GM12878 (cell line): ENCODE results near the gene PDCD7. TPM values are rescaled to one million over a fixed set of nuclear protein-coding genes. Genes with fewer than 3 reads are reported as not detected.

Experiments
- ATAC-seq: fragments of 200-7000 bp; cut with Tn5 transposase; 3 replicates; pipeline ENCODE4 v1.9.1; 2020; ENCODE audit warnings: mild to moderate bottlenecking, moderate library complexity
- BruUV-seq: library from RNA; stranded (reverse); fragments of 400-500 nt; replicated peaks from 2 replicates; lab custom pipeline; 2021; lab: Mats Ljungman, UMichigan
- CTCF ChIA-PET: fragments of 300-600 bp; sonication (Branson Sonifier 250); formaldehyde crosslinking; extraction: SDS; loops from one replicate; lab custom pipeline; 2021; ENCODE audit warnings: inconsistent platforms; lab: Yijun Ruan, JAX
- POLR2A ChIA-PET: fragments of 350-600 bp; formaldehyde crosslinking; extraction: SDS; loops from one replicate; lab custom pipeline; 2021; ENCODE audit warnings: inconsistent platforms; lab: Charles Lee
- RAD21 ChIA-PET: fragments of 300-600 bp; sonication (Branson Sonifier 250); formaldehyde crosslinking; loops from one replicate; lab custom pipeline; 2023; ENCODE audit warnings: antibody characterized with exemption; ENCODE audit not compliant: unreplicated experiment; lab: Charles Lee
- SMC1A ChIA-PET: fragments of 300-600 bp; sonication (Branson Sonifier 250); formaldehyde crosslinking; loops from one replicate; lab custom pipeline; 2023; ENCODE audit not compliant: unreplicated experiment, uncharacterized antibody; lab: Charles Lee
- DNase-seq: peaks from one replicate; pipeline ENCODE4 v3.0.0-alpha.2; 2011; ENCODE audit warnings: low read depth, low spot score
- FAIRE-seq: peaks from 3 replicates; lab custom pipeline; 2011; peaks lifted over from hg19 to GRCh38; lab: Jason Lieb, UNC
- H2AFZ ChIP-seq: 2 replicates; pipeline ENCODE4 v1.6.0; 2011; ENCODE audit warnings: low read depth, low read length, control low read depth; ENCODE audit not compliant: control insufficient read depth
- H3K27ac ChIP-seq: 2 replicates; pipeline ENCODE4 v1.5.1; 2011; ENCODE audit warnings: control low read depth; ENCODE audit not compliant: control insufficient read depth, insufficient read depth
- H3K27me3 ChIP-seq, 2 experiments: replicated peaks in 1 of 2; 2 replicates each; pipeline versions ENCODE4 v1.6.0 to v1.6.1; 2011; ENCODE audit warnings: low read length in 1 of 2; ENCODE audit not compliant: control insufficient read depth in 2 of 2, insufficient read depth in 2 of 2
- H3K36me3 ChIP-seq, 2 experiments: 2 replicates each; pipeline ENCODE4 v1.5.1; 2011; ENCODE audit warnings: low read length in 1 of 2; ENCODE audit not compliant: control insufficient read depth in 2 of 2, insufficient read depth in 2 of 2
- H3K4me1 ChIP-seq: 2 replicates; pipeline ENCODE4 v1.6.1; 2011; ENCODE audit warnings: mild to moderate bottlenecking, low read length, moderate library complexity, mixed read lengths; ENCODE audit not compliant: control insufficient read depth, insufficient read depth
- H3K4me2 ChIP-seq: 2 replicates; pipeline ENCODE4 v1.6.0; 2011; ENCODE audit warnings: control low read depth; ENCODE audit not compliant: control insufficient read depth, insufficient read depth
- H3K4me3 ChIP-seq: fragments of 200-600 bp; sonication (generic); 2 replicates; pipeline ENCODE4 v1.5.1; 2016
- H3K79me2 ChIP-seq: 2 replicates; pipeline ENCODE4 v1.6.0; 2011; ENCODE audit warnings: low read length; ENCODE audit not compliant: control insufficient read depth, insufficient read depth
- H3K9ac ChIP-seq: 2 replicates; pipeline ENCODE4 v1.8.0; 2011; ENCODE audit warnings: low read length, control low read depth, mixed read lengths; ENCODE audit not compliant: control insufficient read depth, insufficient read depth
- H3K9me3 ChIP-seq: replicated peaks from 3 replicates; pipeline ENCODE4 v1.5.1; 2011; ENCODE audit warnings: mild to moderate bottlenecking, low read length; ENCODE audit not compliant: control insufficient read depth, insufficient read depth
- H4K20me1 ChIP-seq: 2 replicates; pipeline ENCODE4 v1.6.0; 2011; ENCODE audit not compliant: control insufficient read depth, insufficient read depth
- BHLHE40 ChIP-seq, 2 experiments: fragments of 450-650 bp in 1 of 2; IDR thresholded peaks; 2 replicates each; pipeline ENCODE4 v1.6.1; 2011 to 2017; ENCODE audit warnings: low read depth in 2 of 2, borderline replicate concordance in 1 of 2, improper control_type of control experiment in 1 of 2, low read length in 1 of 2, mild to moderate bottlenecking in 1 of 2
- BMI1 ChIP-seq: fragments of 450-650 bp; IDR thresholded peaks from 2 replicates; pipeline ENCODE4 v1.6.1; 2016; ENCODE audit warnings: mild to moderate bottlenecking, moderate library complexity, borderline replicate concordance
- DPF2 ChIP-seq: fragments of 450-650 bp; IDR thresholded peaks from 2 replicates; pipeline ENCODE4 v1.6.1; 2017; ENCODE audit warnings: mild to moderate bottlenecking
- KLF5 ChIP-seq: fragments of 450-650 bp; IDR thresholded peaks from 2 replicates; pipeline ENCODE4 v1.6.1; 2014; ENCODE audit warnings: mild to moderate bottlenecking; ENCODE audit not compliant: partially characterized antibody
- NR2C1 ChIP-seq: fragments of 450-650 bp; IDR thresholded peaks from 2 replicates; pipeline ENCODE4 v1.6.1; 2017; ENCODE audit warnings: antibody characterized with exemption, mild to moderate bottlenecking, moderate library complexity
- RAD51 ChIP-seq: fragments of 450-650 bp; IDR thresholded peaks from 2 replicates; pipeline ENCODE4 v1.6.1; 2016; ENCODE audit warnings: moderate library complexity, mild to moderate bottlenecking, inconsistent platforms
- SIN3A ChIP-seq: IDR thresholded peaks from 2 replicates; pipeline ENCODE4 v1.6.1; 2012; ENCODE audit warnings: low read depth, low read length, improper control_type of control experiment
- ZNF622 ChIP-seq: fragments of 450-650 bp; IDR thresholded peaks from 2 replicates; pipeline ENCODE4 v1.6.1; 2017; ENCODE audit warnings: mild to moderate bottlenecking, inconsistent platforms
- WGBS: methylation state at CpG from one replicate; pipeline ENCODE4 v1.1.6; 2016; ENCODE audit warnings: low lambda C conversion rate; ENCODE audit not compliant: insufficient replicate concordance, insufficient coverage; ENCODE audit errors: missing lambda C conversion rate; 5-methylcytosine and 5-hydroxymethylcytosine counted together
- in situ Hi-C: fragments of 300-500 bp; cut with MboI; formaldehyde crosslinking; loops from 9 replicates; pipeline ENCODE4 v1.14.3; 2018; ENCODE audit warnings: mixed read lengths
- intact Hi-C: fragments of 100-400 bp; cut with micrococcal nuclease; formaldehyde crosslinking; loops from one replicate; pipeline ENCODE4 v1.14.2; 2022; ENCODE audit not compliant: unreplicated experiment
- polyA plus RNA-seq, 11 experiments: library from polyadenylated mRNA; depleted of rRNA in 4 of 11; unstranded in 6 of 11; stranded (reverse) in 5 of 11; fragments of >200 nt; fragmentation: Nextera tagmentation in 4 of 11; fragmentation: Illumina TruSeq in 1 of 11; extraction: Ambion mirVana in 4 of 11; extraction: Trizol in 1 of 11; gene quantifications; 1 replicate in 1 of 11; 2 replicates in 10 of 11; pipeline versions ENCODE4 v1.2.1 to v1.2.3, GENCODE V29; 2011 to 2016; ENCODE audit warnings: inconsistent platforms in 2 of 11, missing spikeins in 2 of 11, low read depth in 1 of 11
- total RNA-seq, 4 experiments: library from RNA; depleted of rRNA in 3 of 4; stranded (reverse); fragments of >200 nt in 3 of 4; fragmentation: Illumina TruSeq in 1 of 4; extraction: Trizol in 1 of 4; gene quantifications; 2 replicates each; pipeline versions ENCODE4 v1.2.1 to v1.2.3, GENCODE V29; 2013 to 2021
- TF ChIP-seq, protein P1 (sequence below): fragments of 450-650 bp; IDR thresholded peaks from 2 replicates; pipeline ENCODE4 v1.6.1; 2016; ENCODE audit warnings: mild to moderate bottlenecking
- TF ChIP-seq, protein P2 (sequence below): fragments of 450-650 bp; formaldehyde crosslinking; IDR thresholded peaks from 2 replicates; pipeline ENCODE4 v1.5.0; 2022; ENCODE audit warnings: mild to moderate bottlenecking, missing genetic modification characterization
- TF ChIP-seq, protein P3 (sequence below): fragments of 150-350 bp; IDR thresholded peaks from 2 replicates; pipeline ENCODE4 v1.6.1; 2014; ENCODE audit warnings: mild to moderate bottlenecking, low read depth, low read length

The PDCD7 gene
- total and polyA plus RNA-seq, 10 of the 15 experiments (the other 5 are each of a cell fraction or from before 2014, with no cell fraction given): 4.2 to 24.2 (median 13.4) TPM

DNA sequence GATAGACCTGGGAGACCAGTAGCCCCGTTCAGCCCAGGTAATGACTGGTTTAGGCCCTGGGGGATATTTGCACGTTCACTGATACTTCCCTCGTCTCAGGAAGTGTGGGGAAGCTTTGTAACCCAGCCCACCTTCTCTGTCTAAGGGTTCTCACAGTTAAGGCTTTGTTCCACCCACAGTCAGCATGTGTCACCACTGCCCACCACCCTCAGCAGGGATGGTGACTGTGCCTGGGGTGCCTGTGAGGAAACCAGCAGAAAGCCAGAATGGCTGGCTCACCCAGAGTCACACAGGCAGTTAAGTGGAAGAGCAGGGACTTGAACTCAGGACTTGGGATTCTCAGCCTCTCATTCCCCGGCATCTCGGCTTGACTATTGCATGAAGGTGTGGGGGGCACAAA is 51.9 kb downstream of the PDCD7 start:
- TF ChIP-seq KLF5: no peak
- TF ChIP-seq DPF2: no peak
- TF ChIP-seq, protein P1, sequence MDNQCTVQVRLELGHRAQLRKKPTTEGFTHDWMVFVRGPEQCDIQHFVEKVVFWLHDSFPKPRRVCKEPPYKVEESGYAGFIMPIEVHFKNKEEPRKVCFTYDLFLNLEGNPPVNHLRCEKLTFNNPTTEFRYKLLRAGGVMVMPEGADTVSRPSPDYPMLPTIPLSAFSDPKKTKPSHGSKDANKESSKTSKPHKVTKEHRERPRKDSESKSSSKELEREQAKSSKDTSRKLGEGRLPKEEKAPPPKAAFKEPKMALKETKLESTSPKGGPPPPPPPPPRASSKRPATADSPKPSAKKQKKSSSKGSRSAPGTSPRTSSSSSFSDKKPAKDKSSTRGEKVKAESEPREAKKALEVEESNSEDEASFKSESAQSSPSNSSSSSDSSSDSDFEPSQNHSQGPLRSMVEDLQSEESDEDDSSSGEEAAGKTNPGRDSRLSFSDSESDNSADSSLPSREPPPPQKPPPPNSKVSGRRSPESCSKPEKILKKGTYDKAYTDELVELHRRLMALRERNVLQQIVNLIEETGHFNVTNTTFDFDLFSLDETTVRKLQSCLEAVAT: no peak
- TF ChIP-seq NR2C1: no peak
- TF ChIP-seq, all 136 proteins: peak for 0
- ChIA-PET RAD21 (no interaction called here), CTCF (interaction anchor here (0.6 kb wide), 1 partner anchor 216 kb away, joined by 3 read pairs; no protein-coding TSS in a partner anchor), SMC1A (interaction anchor here (1.4 kb wide), 1 partner anchor 17 kb away, joined by 3 read pairs; no protein-coding TSS in a partner anchor), POLR2A (no interaction called here)
- no peak overlapping the region for H3K27ac ChIP-seq
- in situ Hi-C loops (no loop called here), intact Hi-C loops (loop anchor here (10.0 kb wide), 1 partner anchor 347 kb away; no protein-coding TSS in a partner anchor)
- H3K4me2 ChIP-seq: no peak overlapping the region
- no peaks in the 10 kb centered on the region for H3K4me1 ChIP-seq
- ATAC-seq (no peak), FAIRE-seq (no peak), DNase-seq (no peak)
- no peaks in the 10 kb centered on the region for H3K9me3 ChIP-seq
- no peaks in the 10 kb centered on the region for H3K79me2 ChIP-seq
- no peaks in the 10 kb centered on the region for H3K36me3 ChIP-seq
- no TSS peak for BruUV-seq
- peaks cover 3% of the 10 kb centered on the region; the same call in 1 of the 2 replicates for H4K20me1 ChIP-seq
- no peak overlapping the region for H3K9ac ChIP-seq
- 25% methylated on average over 5 of the region's 5 CpGs for WGBS
- H3K27me3 ChIP-seq: peaks cover 0 to 6% of the 10 kb centered on the region in 2 experiments; a peak in 1 of 4 replicates
- no peak overlapping the region for H3K4me3 ChIP-seq
- H2AFZ ChIP-seq: no peak overlapping the region

DNA sequence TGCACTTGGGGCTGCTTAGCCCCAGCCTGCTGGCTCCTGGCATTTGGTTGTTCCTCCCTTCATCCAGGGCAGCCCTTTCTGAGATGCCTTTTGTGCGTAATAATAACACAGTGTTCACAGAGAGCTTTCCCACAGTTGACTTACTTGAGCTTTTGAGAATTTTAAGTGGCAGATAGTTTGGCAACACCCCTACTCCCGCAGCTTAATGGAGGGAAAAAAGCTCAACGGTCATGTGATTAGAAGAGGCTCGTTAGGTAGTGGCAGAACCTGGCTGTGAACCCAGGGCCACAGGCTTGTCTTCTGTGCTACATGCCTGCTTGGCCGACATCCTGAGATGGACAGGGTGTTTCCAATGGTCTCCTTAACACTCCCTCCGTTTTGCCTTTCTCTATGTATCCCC is 52.3 kb downstream of the PDCD7 start:
- DNase-seq (no peak), FAIRE-seq (no peak), ATAC-seq (no peak)
- H3K9ac ChIP-seq: no peak overlapping the region
- no peaks in the 10 kb centered on the region for H3K79me2 ChIP-seq
- in situ Hi-C loops: no loop called here
- SMC1A ChIA-PET: interaction anchor here (0.5 to 1.4 kb wide), 2 partner anchors 16 to 270 kb away, joined by 3 read pairs; no protein-coding TSS in a partner anchor
- intact Hi-C loops: loop anchor here (10.0 kb wide), 1 partner anchor 346 kb away; no protein-coding TSS in a partner anchor
- no peak overlapping the region for H3K4me3 ChIP-seq
- WGBS: 23% methylated on average over 6 of the region's 6 CpGs
- RAD21 ChIA-PET: no interaction called here
- no peaks in the 10 kb centered on the region for H3K36me3 ChIP-seq
- CTCF ChIA-PET: no interaction called here
- H3K27me3 ChIP-seq: peaks cover 0 to 6% of the 10 kb centered on the region in 2 experiments; a peak in 1 of 4 replicates
- H3K4me2 ChIP-seq: no peak overlapping the region
- H2AFZ ChIP-seq: no peak overlapping the region
- H4K20me1 ChIP-seq: peaks cover 3% of the 10 kb centered on the region; the same call in 1 of the 2 replicates
- no TSS peak for BruUV-seq
- no peak overlapping the region for H3K27ac ChIP-seq
- no peaks in the 10 kb centered on the region for H3K9me3 ChIP-seq
- POLR2A ChIA-PET: no interaction called here
- H3K4me1 ChIP-seq: no peaks in the 10 kb centered on the region
- no peak for TF ChIP-seq ZNF622
- TF ChIP-seq SIN3A: no peak
- TF ChIP-seq BMI1: no peak
- TF ChIP-seq RAD51: no peak
- no peak for TF ChIP-seq BHLHE40 (IDR thresholded peaks at IDR 0.05; ENCODE audit: borderline replicate concordance in 1 of 2, low read depth in 2 of 2, low read length in 1 of 2)
- TF ChIP-seq, protein P2, sequence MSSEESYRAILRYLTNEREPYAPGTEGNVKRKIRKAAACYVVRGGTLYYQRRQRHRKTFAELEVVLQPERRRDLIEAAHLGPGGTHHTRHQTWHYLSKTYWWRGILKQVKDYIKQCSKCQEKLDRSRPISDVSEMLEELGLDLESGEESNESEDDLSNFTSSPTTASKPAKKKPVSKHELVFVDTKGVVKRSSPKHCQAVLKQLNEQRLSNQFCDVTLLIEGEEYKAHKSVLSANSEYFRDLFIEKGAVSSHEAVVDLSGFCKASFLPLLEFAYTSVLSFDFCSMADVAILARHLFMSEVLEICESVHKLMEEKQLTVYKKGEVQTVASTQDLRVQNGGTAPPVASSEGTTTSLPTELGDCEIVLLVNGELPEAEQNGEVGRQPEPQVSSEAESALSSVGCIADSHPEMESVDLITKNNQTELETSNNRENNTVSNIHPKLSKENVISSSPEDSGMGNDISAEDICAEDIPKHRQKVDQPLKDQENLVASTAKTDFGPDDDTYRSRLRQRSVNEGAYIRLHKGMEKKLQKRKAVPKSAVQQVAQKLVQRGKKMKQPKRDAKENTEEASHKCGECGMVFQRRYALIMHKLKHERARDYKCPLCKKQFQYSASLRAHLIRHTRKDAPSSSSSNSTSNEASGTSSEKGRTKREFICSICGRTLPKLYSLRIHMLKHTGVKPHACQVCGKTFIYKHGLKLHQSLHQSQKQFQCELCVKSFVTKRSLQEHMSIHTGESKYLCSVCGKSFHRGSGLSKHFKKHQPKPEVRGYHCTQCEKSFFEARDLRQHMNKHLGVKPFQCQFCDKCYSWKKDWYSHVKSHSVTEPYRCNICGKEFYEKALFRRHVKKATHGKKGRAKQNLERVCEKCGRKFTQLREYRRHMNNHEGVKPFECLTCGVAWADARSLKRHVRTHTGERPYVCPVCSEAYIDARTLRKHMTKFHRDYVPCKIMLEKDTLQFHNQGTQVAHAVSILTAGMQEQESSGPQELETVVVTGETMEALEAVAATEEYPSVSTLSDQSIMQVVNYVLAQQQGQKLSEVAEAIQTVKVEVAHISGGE (CRISPR knock-in tag): no peak
- TF ChIP-seq, protein P3, sequence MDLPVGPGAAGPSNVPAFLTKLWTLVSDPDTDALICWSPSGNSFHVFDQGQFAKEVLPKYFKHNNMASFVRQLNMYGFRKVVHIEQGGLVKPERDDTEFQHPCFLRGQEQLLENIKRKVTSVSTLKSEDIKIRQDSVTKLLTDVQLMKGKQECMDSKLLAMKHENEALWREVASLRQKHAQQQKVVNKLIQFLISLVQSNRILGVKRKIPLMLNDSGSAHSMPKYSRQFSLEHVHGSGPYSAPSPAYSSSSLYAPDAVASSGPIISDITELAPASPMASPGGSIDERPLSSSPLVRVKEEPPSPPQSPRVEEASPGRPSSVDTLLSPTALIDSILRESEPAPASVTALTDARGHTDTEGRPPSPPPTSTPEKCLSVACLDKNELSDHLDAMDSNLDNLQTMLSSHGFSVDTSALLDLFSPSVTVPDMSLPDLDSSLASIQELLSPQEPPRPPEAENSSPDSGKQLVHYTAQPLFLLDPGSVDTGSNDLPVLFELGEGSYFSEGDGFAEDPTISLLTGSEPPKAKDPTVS: no peak
